ENCODE measurements around the gene APBA2.

GRCh38 chr15:28935316-28935715, 49.5 kb downstream of the APBA2 start:
- peak; percentile 82 for TF ChIP-seq CTCF (IDR thresholded peaks at IDR 0.05; ENCODE audit: low read depth, low read length)
- TF ChIP-seq EZH2phosphoT487 (IDR thresholded peaks at IDR 0.05; ENCODE audit: low read depth), result no peak
